Tibial nerve (tissue), 4 donors: ENCODE data around the gene CPLANE2.
"Not testable (repeated sequence)": the region's sequence is repeated elsewhere in the genome, so short reads cannot be mapped to it uniquely, and the experiment has no call there.

ENCODE experiments used
- CTCF ChIP-seq, 5 experiments: fragments of 200-600 bp in 3 of 5; fragments of 450-650 bp in 2 of 5; sonication (generic) in 3 of 5; IDR thresholded peaks; one replicate each; pipeline ENCODE4 v1.5.1; 2016 to 2019; ENCODE audit warnings: antibody characterized with exemption in 5 of 5, mild to moderate bottlenecking in 3 of 5, moderate library complexity in 2 of 5
- EP300 ChIP-seq, 2 donors: sonication (generic); formaldehyde crosslinking; IDR thresholded peaks; one replicate each; pipeline ENCODE4 v1.6.1; 2017; ENCODE audit warnings: antibody characterized with exemption in 2 of 2, mild to moderate bottlenecking in 1 of 2
- POLR2A ChIP-seq, 2 donors: fragments of 450-650 bp; IDR thresholded peaks; one replicate each; pipeline ENCODE4 v1.6.1; 2017; ENCODE audit warnings: antibody characterized with exemption in 2 of 2, mild to moderate bottlenecking in 2 of 2, moderate library complexity in 2 of 2

GRCh38 chr1:16246239-16246638 lies 9.3 kb upstream of the CPLANE2 start:
- not testable (repeated sequence) for TF ChIP-seq CTCF, EP300, POLR2A (IDR thresholded peaks at IDR 0.05)
